ENCODE measurements around the gene IFITM10. TPM values are rescaled to one million over a fixed set of nuclear protein-coding genes. Genes with fewer than 3 reads are reported as not detected.

Gene IFITM10
- total and polyA plus RNA-seq, 2 donors from 2014 or later: 2.3 to 6.4 TPM

DNA sequence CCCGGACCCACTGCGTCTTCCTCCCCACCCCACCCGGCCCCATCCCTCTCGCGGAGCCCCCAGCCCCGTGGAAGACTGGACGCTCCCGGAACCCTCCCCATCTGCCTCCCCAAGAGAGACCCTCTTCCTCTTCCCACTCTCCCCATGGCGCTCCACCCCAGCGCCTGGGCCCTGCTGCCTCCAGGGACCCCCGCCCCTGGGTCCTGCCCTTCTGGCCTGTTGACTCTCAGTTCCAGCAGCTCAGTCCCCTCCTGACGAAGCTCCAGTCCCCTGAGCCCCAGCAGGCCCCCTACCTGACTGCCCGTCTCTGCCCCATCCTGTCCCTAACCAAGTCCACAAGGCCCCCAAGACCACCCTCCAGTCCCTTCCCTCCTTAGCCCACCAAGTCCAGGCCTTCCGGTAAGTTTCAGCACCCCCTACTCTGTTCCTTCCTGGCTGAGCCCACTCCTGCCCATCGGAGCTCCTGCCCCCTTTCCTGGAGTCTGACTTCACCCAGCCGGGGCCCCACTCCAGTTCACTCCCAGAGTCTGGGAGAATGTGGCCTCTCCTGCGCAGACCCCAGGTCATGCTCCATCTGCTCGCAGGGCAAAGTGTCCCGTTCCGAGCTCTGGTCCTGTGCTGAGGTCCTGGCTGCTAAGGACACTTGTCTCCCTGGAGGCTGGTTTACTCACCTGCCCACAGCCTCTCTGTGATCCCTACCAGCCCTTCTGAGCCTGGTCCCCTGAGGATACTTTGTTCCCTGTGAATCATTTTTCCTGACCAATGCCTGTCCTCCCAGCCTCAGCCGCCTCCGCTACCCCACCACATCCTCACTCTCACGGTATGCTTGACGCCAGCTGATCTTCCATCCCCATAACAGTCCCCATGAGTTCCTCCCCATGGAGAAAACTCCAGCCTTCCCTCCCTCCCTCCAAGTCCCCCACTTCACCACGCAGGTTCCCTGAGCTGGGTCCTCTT is 722 bp downstream of the IFITM10 start:
- Histone ChIP-seq H3K4me3 (ENCODE audit: low read length in 3 of 3) (peak overlapping the region in 1 of 3 donors; percentile 12), H3K4me1 (ENCODE audit: control insufficient read depth in 2 of 3, insufficient read depth in 2 of 3, low read depth in 1 of 3, low read length in 3 of 3) (peaks cover 0 to 44% (median 1%) of the 10 kb centered on the region in 3 donors), H3K9me3 (ENCODE audit: control insufficient read depth in 2 of 3, insufficient read depth in 1 of 3, low read length in 3 of 3) (peaks cover 0 to 2% (median 0%) of the 10 kb centered on the region in 3 donors), H3K36me3 (ENCODE audit: control insufficient read depth in 2 of 3, insufficient read depth in 3 of 3, low read length in 3 of 3) (peaks cover 2 to 16% (median 7%) of the 10 kb centered on the region in 3 donors), H3K9ac (ENCODE audit: low read length in 3 of 3) (peak overlapping the region in 1 of 3 donors; percentile 44), H3K27ac (ENCODE audit: low read depth in 2 of 2, low read length in 2 of 2) (peak overlapping the region; percentile 63 to 67), H3K27me3 (ENCODE audit: control insufficient read depth, insufficient read depth, low read length) (peaks cover 2% of the 10 kb centered on the region)
- no peak for FAIRE-seq
- peak in 1 of 5 donors; percentile 82 for DNase-seq
- TF ChIP-seq, protein P1, sequence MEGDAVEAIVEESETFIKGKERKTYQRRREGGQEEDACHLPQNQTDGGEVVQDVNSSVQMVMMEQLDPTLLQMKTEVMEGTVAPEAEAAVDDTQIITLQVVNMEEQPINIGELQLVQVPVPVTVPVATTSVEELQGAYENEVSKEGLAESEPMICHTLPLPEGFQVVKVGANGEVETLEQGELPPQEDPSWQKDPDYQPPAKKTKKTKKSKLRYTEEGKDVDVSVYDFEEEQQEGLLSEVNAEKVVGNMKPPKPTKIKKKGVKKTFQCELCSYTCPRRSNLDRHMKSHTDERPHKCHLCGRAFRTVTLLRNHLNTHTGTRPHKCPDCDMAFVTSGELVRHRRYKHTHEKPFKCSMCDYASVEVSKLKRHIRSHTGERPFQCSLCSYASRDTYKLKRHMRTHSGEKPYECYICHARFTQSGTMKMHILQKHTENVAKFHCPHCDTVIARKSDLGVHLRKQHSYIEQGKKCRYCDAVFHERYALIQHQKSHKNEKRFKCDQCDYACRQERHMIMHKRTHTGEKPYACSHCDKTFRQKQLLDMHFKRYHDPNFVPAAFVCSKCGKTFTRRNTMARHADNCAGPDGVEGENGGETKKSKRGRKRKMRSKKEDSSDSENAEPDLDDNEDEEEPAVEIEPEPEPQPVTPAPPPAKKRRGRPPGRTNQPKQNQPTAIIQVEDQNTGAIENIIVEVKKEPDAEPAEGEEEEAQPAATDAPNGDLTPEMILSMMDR (IDR thresholded peaks at IDR 0.05; ENCODE audit: borderline replicate concordance, extremely low read depth, insufficient read depth): no peak
- intact Hi-C loops (cut with DNase I): no loop called here

DNA sequence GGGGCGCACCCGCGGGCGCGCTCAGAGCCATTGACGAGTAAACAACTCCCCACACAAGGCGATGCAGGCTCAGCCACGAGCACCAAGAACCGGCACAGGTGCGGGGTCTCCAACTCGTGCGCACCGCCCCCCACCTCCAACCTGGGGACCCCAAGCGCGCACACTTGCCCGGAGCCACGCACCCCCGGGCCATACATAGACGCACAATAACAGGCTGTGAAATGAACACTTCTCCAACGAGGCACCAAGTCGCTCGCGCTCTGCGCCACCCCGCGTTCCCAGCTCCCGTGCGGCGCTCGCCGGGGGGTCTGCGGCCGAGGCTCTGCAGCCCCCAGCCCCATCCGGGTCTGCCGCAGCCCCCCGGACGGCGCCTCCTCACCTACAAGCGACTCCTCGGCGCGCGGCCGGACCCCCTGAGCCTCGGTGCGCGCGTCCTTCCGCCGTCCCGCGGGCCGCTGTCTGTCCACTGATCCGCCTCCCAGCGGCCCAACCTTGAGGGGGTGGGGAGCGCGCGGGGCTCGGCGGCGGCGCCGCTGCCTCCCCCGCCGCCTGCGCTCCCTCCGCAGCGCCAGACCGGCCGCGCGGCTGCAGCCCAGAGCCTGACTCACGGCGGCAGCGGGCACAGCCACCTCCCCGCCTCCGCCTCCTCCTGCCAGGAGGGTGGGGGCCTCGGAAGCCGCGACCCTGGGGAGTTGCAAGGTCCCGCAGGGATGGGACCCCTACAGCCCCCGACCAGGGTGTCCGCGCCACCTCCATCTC is 1.6 kb downstream of the IFITM10 start:
- Histone ChIP-seq H3K27me3 (ENCODE audit: control insufficient read depth, insufficient read depth, low read length) (peaks cover 2% of the 10 kb centered on the region), H3K4me3 (ENCODE audit: low read length in 3 of 3) (peak overlapping the region in 1 of 3 donors; percentile 32), H3K9ac (ENCODE audit: low read length in 3 of 3) (peak overlapping the region in 1 of 3 donors; percentile 40), H3K27ac (ENCODE audit: low read depth in 2 of 2, low read length in 2 of 2) (peak overlapping the region in 1 of 2 donors; percentile 67), H3K36me3 (ENCODE audit: control insufficient read depth in 2 of 3, insufficient read depth in 3 of 3, low read length in 3 of 3) (peaks cover 2 to 10% (median 7%) of the 10 kb centered on the region in 3 donors), H3K9me3 (ENCODE audit: control insufficient read depth in 2 of 3, insufficient read depth in 1 of 3, low read length in 3 of 3) (peaks cover 0 to 2% (median 0%) of the 10 kb centered on the region in 3 donors), H3K4me1 (ENCODE audit: control insufficient read depth in 2 of 3, insufficient read depth in 2 of 3, low read depth in 1 of 3, low read length in 3 of 3) (peaks cover 0 to 47% (median 4%) of the 10 kb centered on the region in 3 donors)
- intact Hi-C loops (cut with DNase I): no loop called here
- FAIRE-seq (no peak), DNase-seq (peak in 1 of 5 donors; percentile 61)
- TF ChIP-seq, protein P1 (IDR thresholded peaks at IDR 0.05; ENCODE audit: borderline replicate concordance, extremely low read depth, insufficient read depth): no peak

DNA sequence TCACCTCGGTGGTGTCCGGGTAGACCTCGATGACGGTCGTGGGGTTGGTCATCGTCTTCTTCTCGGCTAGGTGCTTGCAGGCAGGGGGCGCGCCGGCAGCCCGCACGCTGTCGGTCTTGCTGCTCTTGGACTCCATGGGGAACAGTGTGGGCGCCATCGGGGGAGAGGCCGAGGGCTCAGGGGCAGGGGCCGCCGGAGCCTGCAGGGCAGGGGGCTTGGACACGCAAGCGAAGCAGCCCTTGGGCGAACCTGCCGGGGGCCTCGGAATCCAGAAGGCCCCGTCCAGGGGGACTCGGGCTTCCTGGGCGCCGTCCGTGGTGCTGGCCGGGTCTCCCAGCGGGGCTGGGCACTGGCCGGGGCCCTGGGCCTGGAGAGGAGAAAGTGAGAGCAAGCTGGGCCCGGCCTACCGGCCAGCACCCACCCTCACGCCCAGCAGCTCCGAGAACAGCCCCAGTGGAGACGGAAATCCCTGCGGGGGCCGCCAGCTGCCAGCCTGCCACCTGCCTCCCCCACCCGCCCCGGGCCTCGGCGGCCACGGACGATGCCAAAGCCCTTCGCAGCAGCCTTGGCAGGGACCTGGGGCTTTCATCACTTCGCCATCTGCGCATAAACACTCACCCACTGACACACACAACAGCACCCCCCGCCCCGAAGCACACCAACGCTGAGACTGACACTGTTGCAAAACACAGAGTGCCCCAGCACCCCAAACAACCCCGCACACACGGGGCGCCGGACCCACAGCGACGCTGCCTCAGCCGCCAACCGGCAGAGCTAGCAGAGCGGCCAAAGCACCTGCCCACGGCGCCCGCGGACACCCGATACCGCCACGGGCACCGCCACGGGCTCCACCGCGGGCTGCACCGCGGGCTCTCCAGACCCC is 2.4 kb downstream of the IFITM10 start:
- Histone ChIP-seq H3K9me3 (ENCODE audit: control insufficient read depth in 2 of 3, insufficient read depth in 1 of 3, low read length in 3 of 3) (peaks cover 0 to 2% (median 0%) of the 10 kb centered on the region in 3 donors), H3K36me3 (ENCODE audit: control insufficient read depth in 2 of 3, insufficient read depth in 3 of 3, low read length in 3 of 3) (peaks cover 2 to 7% (median 5%) of the 10 kb centered on the region in 3 donors), H3K27me3 (ENCODE audit: control insufficient read depth, insufficient read depth, low read length) (peaks cover 2% of the 10 kb centered on the region), H3K4me1 (ENCODE audit: control insufficient read depth in 2 of 3, insufficient read depth in 2 of 3, low read depth in 1 of 3, low read length in 3 of 3) (peaks cover 0 to 47% (median 4%) of the 10 kb centered on the region in 3 donors), H3K9ac (ENCODE audit: low read length in 3 of 3) (peak overlapping the region in 1 of 3 donors; percentile 40), H3K4me3 (ENCODE audit: low read length in 3 of 3) (peak overlapping the region in 1 of 3 donors; percentile 32), H3K27ac (ENCODE audit: low read depth in 2 of 2, low read length in 2 of 2) (peak overlapping the region; percentile 43 to 67)
- FAIRE-seq (no peak), DNase-seq (peak in 1 of 5 donors; percentile 83)
- intact Hi-C loops (cut with DNase I): no loop called here
- TF ChIP-seq, protein P1 (IDR thresholded peaks at IDR 0.05; ENCODE audit: borderline replicate concordance, extremely low read depth, insufficient read depth): no peak

Measured in kidney (tissue), 14 donors.